GM12878 (cell line): ENCODE measurements around the gene DDC. TPM values are rescaled to one million over a fixed set of nuclear protein-coding genes. Genes with fewer than 3 reads are reported as not detected.

Source experiments
- ATAC-seq: fragments of 200-7000 bp; cut with Tn5 transposase; 3 replicates; pipeline ENCODE4 v1.9.1; 2020; ENCODE audit warnings: mild to moderate bottlenecking, moderate library complexity
- BruUV-seq: library from RNA; stranded (reverse); fragments of 400-500 nt; replicated peaks from 2 replicates; lab custom pipeline; 2021; lab: Mats Ljungman, UMichigan
- CTCF ChIA-PET: fragments of 300-600 bp; sonication (Branson Sonifier 250); formaldehyde crosslinking; extraction: SDS; loops from one replicate; lab custom pipeline; 2021; ENCODE audit warnings: inconsistent platforms; lab: Yijun Ruan, JAX
- POLR2A ChIA-PET: fragments of 350-600 bp; formaldehyde crosslinking; extraction: SDS; loops from one replicate; lab custom pipeline; 2021; ENCODE audit warnings: inconsistent platforms; lab: Charles Lee
- RAD21 ChIA-PET: fragments of 300-600 bp; sonication (Branson Sonifier 250); formaldehyde crosslinking; loops from one replicate; lab custom pipeline; 2023; ENCODE audit warnings: antibody characterized with exemption; ENCODE audit not compliant: unreplicated experiment; lab: Charles Lee
- SMC1A ChIA-PET: fragments of 300-600 bp; sonication (Branson Sonifier 250); formaldehyde crosslinking; loops from one replicate; lab custom pipeline; 2023; ENCODE audit not compliant: unreplicated experiment, uncharacterized antibody; lab: Charles Lee
- DNase-seq: peaks from one replicate; pipeline ENCODE4 v3.0.0-alpha.2; 2011; ENCODE audit warnings: low read depth, low spot score
- FAIRE-seq: peaks from 3 replicates; lab custom pipeline; 2011; peaks lifted over from hg19 to GRCh38; lab: Jason Lieb, UNC
- H2AFZ ChIP-seq: 2 replicates; pipeline ENCODE4 v1.6.0; 2011; ENCODE audit warnings: low read depth, low read length, control low read depth; ENCODE audit not compliant: control insufficient read depth
- H3K27ac ChIP-seq: 2 replicates; pipeline ENCODE4 v1.5.1; 2011; ENCODE audit warnings: control low read depth; ENCODE audit not compliant: control insufficient read depth, insufficient read depth
- H3K27me3 ChIP-seq, 2 experiments: replicated peaks in 1 of 2; 2 replicates each; pipeline versions ENCODE4 v1.6.0 to v1.6.1; 2011; ENCODE audit warnings: low read length in 1 of 2; ENCODE audit not compliant: control insufficient read depth in 2 of 2, insufficient read depth in 2 of 2
- H3K36me3 ChIP-seq, 2 experiments: 2 replicates each; pipeline ENCODE4 v1.5.1; 2011; ENCODE audit warnings: low read length in 1 of 2; ENCODE audit not compliant: control insufficient read depth in 2 of 2, insufficient read depth in 2 of 2
- H3K4me1 ChIP-seq: 2 replicates; pipeline ENCODE4 v1.6.1; 2011; ENCODE audit warnings: mild to moderate bottlenecking, low read length, moderate library complexity, mixed read lengths; ENCODE audit not compliant: control insufficient read depth, insufficient read depth
- H3K4me2 ChIP-seq: 2 replicates; pipeline ENCODE4 v1.6.0; 2011; ENCODE audit warnings: control low read depth; ENCODE audit not compliant: control insufficient read depth, insufficient read depth
- H3K4me3 ChIP-seq: fragments of 200-600 bp; sonication (generic); 2 replicates; pipeline ENCODE4 v1.5.1; 2016
- H3K79me2 ChIP-seq: 2 replicates; pipeline ENCODE4 v1.6.0; 2011; ENCODE audit warnings: low read length; ENCODE audit not compliant: control insufficient read depth, insufficient read depth
- H3K9ac ChIP-seq: 2 replicates; pipeline ENCODE4 v1.8.0; 2011; ENCODE audit warnings: low read length, control low read depth, mixed read lengths; ENCODE audit not compliant: control insufficient read depth, insufficient read depth
- H3K9me3 ChIP-seq: replicated peaks from 3 replicates; pipeline ENCODE4 v1.5.1; 2011; ENCODE audit warnings: mild to moderate bottlenecking, low read length; ENCODE audit not compliant: control insufficient read depth, insufficient read depth
- H4K20me1 ChIP-seq: 2 replicates; pipeline ENCODE4 v1.6.0; 2011; ENCODE audit not compliant: control insufficient read depth, insufficient read depth
- BACH1 ChIP-seq: fragments of 450-650 bp; IDR thresholded peaks from 2 replicates; pipeline ENCODE4 v1.6.1; 2017; ENCODE audit warnings: mild to moderate bottlenecking, borderline replicate concordance
- CHD1 ChIP-seq: IDR thresholded peaks from 2 replicates; pipeline ENCODE4 v1.6.1; 2012; ENCODE audit warnings: low read depth, low read length, improper control_type of control experiment
- CUX1 ChIP-seq: IDR thresholded peaks from 2 replicates; pipeline ENCODE4 v1.6.1; 2012; ENCODE audit warnings: improper control_type of control experiment, low read depth, low read length; ENCODE audit not compliant: insufficient replicate concordance
- DPF2 ChIP-seq: fragments of 450-650 bp; IDR thresholded peaks from 2 replicates; pipeline ENCODE4 v1.6.1; 2017; ENCODE audit warnings: mild to moderate bottlenecking
- IKZF2 ChIP-seq, 2 experiments: fragments of 450-650 bp; IDR thresholded peaks; 2 replicates each; pipeline ENCODE4 v1.6.1; 2017; ENCODE audit warnings: mild to moderate bottlenecking in 2 of 2, moderate library complexity in 2 of 2
- MEF2A ChIP-seq: IDR thresholded peaks from 2 replicates; pipeline ENCODE4 v1.6.1; 2011; ENCODE audit warnings: low read depth, mild to moderate bottlenecking, low read length, moderate library complexity; ENCODE audit not compliant: insufficient read depth
- POLR2A ChIP-seq: IDR thresholded peaks from 2 replicates; pipeline ENCODE4 v1.6.1; 2011; ENCODE audit warnings: low read depth, mild to moderate bottlenecking, low read length
- RCOR1 ChIP-seq: conservative IDR thresholded peaks from 2 replicates; pipeline ENCODE4 v1.6.1; 2012; ENCODE audit warnings: low read depth, low read length, improper control_type of control experiment
- SMC3 ChIP-seq: IDR thresholded peaks from 2 replicates; pipeline ENCODE4 v1.6.1; 2011; ENCODE audit warnings: low read length, improper control_type of control experiment, borderline replicate concordance
- SP1 ChIP-seq: IDR thresholded peaks from one replicate; pipeline ENCODE4 v1.6.1; 2011; ENCODE audit warnings: low read depth, low read length
- SREBF1 ChIP-seq: IDR thresholded peaks from 2 replicates; pipeline ENCODE4 v1.6.1; 2012; ENCODE audit warnings: mild to moderate bottlenecking, low read length
- SRF ChIP-seq, 2 experiments: IDR thresholded peaks; 2 replicates each; pipeline ENCODE4 v1.6.1; 2011; ENCODE audit warnings: low read depth in 2 of 2, low read length in 2 of 2, mild to moderate bottlenecking in 1 of 2, moderate library complexity in 1 of 2
- TBL1XR1 ChIP-seq: IDR thresholded peaks from 2 replicates; pipeline ENCODE4 v1.6.1; 2012; ENCODE audit warnings: low read depth, low read length, improper control_type of control experiment
- WGBS: methylation state at CpG from one replicate; pipeline ENCODE4 v1.1.6; 2016; ENCODE audit warnings: low lambda C conversion rate; ENCODE audit not compliant: insufficient replicate concordance, insufficient coverage; ENCODE audit errors: missing lambda C conversion rate; 5-methylcytosine and 5-hydroxymethylcytosine counted together
- in situ Hi-C: fragments of 300-500 bp; cut with MboI; formaldehyde crosslinking; loops from 9 replicates; pipeline ENCODE4 v1.14.3; 2018; ENCODE audit warnings: mixed read lengths
- intact Hi-C: fragments of 100-400 bp; cut with micrococcal nuclease; formaldehyde crosslinking; loops from one replicate; pipeline ENCODE4 v1.14.2; 2022; ENCODE audit not compliant: unreplicated experiment
- polyA plus RNA-seq, 11 experiments: library from polyadenylated mRNA; depleted of rRNA in 4 of 11; unstranded in 6 of 11; stranded (reverse) in 5 of 11; fragments of >200 nt; fragmentation: Nextera tagmentation in 4 of 11; fragmentation: Illumina TruSeq in 1 of 11; extraction: Ambion mirVana in 4 of 11; extraction: Trizol in 1 of 11; gene quantifications; 1 replicate in 1 of 11; 2 replicates in 10 of 11; pipeline versions ENCODE4 v1.2.1 to v1.2.3, GENCODE V29; 2011 to 2016; ENCODE audit warnings: inconsistent platforms in 2 of 11, missing spikeins in 2 of 11, low read depth in 1 of 11
- total RNA-seq, 4 experiments: library from RNA; depleted of rRNA in 3 of 4; stranded (reverse); fragments of >200 nt in 3 of 4; fragmentation: Illumina TruSeq in 1 of 4; extraction: Trizol in 1 of 4; gene quantifications; 2 replicates each; pipeline versions ENCODE4 v1.2.1 to v1.2.3, GENCODE V29; 2013 to 2021

The DDC gene
- total and polyA plus RNA-seq, 10 of the 15 experiments (the other 5 are each of a cell fraction or from before 2014, with no cell fraction given), result not detected

- H3K27ac ChIP-seq, result no peak overlapping the region
- H3K79me2 ChIP-seq, result no peaks in the 10 kb centered on the region
- no TSS peak for BruUV-seq
- ChIA-PET POLR2A (no interaction called here), CTCF (no interaction called here), SMC1A (no interaction called here), RAD21 (no interaction called here)
- H3K4me3 ChIP-seq, result no peak overlapping the region
- in situ Hi-C loops, result no loop called here
- TF ChIP-seq DPF2 (no peak), SMC3 (no peak), CHD1 (no peak), TBL1XR1 (no peak), BACH1 (no peak), MEF2A (no peak), SRF (IDR thresholded peaks at IDR 0.05; ENCODE audit: low read depth in 2 of 2, low read length in 2 of 2) (no peak), CUX1 (no peak), RCOR1 (no peak), POLR2A (no peak), SP1 (no peak), IKZF2 (IDR thresholded peaks at IDR 0.05) (no peak), SREBF1 (no peak)
- no peaks in the 10 kb centered on the region for H3K4me1 ChIP-seq
- H3K4me2 ChIP-seq, result no peak overlapping the region
- no peak for FAIRE-seq
- no peaks in the 10 kb centered on the region for H3K36me3 ChIP-seq
- no peak overlapping the region for H3K9ac ChIP-seq
- ATAC-seq, result no peak
- peaks cover 0 to 2% of the 10 kb centered on the region in 2 experiments; a peak in 3 of 4 replicates for H3K27me3 ChIP-seq
- 19% methylated on average over 7 of the region's 7 CpGs for WGBS
- DNase-seq, result no peak
- intact Hi-C loops, result no loop called here
- H3K9me3 ChIP-seq, result no peaks in the 10 kb centered on the region
- no peaks in the 10 kb centered on the region for H4K20me1 ChIP-seq
- H2AFZ ChIP-seq, result no peak overlapping the region
Observed at GRCh38 chr7:50479743-50480517, 85.3 kb downstream of the DDC start.
